ENCODE measurements around the gene NKX2-8. TPM values are rescaled to one million over a fixed set of nuclear protein-coding genes. Genes with fewer than 3 reads are reported as not detected.

The NKX2-8 gene
- total and polyA plus RNA-seq, 7 experiments from 2014 or later = not detected

GRCh38 chr14:36580856-36581831, 1.3 kb downstream of the NKX2-8 start:
- Histone ChIP-seq H3K9me3 (ENCODE audit: control insufficient read depth in 2 of 3, low read length in 3 of 3) (no peaks in the 10 kb centered on the region), H3K27me3 (ENCODE audit: control insufficient read depth in 2 of 2, insufficient read depth in 2 of 2, low read length in 2 of 2) (peaks cover 0 to 3% of the 10 kb centered on the region in 2 donors), H3K36me3 (ENCODE audit: control insufficient read depth in 2 of 3, insufficient read depth in 3 of 3, low read length in 3 of 3) (no peaks in the 10 kb centered on the region), H3K4me1 (ENCODE audit: control insufficient read depth in 2 of 2, insufficient read depth in 2 of 2, low read length in 2 of 2) (no peaks in the 10 kb centered on the region), H3K4me3 (ENCODE audit: low read length) (no peak overlapping the region), H3K27ac (ENCODE audit: low read depth, low read length) (no peak overlapping the region)
- Mint-ChIP-seq H3K27ac (no peak overlapping the region), H3K4me3 (peak overlapping the region in 2 of 10 donors; percentile 18 to 20), H3K27me3 (peaks cover 42 to 72% (median 51%) of the 10 kb centered on the region in 5 donors), H3K4me1 (no peaks in the 10 kb centered on the region), H3K36me3 (peaks cover 0 to 4% (median 0%) of the 10 kb centered on the region in 5 donors), H3K9me3 (peaks cover 0 to 2% (median 0%) of the 10 kb centered on the region in 11 donors)
- no peak for ATAC-seq
- intact Hi-C loops (cut with micrococcal nuclease) = no loop called here
- CTCF ChIA-PET = no interaction called here
- DNase-seq = peak in 1 of 9 donors; percentile 24
- POLR2A ChIA-PET = no interaction called here

GRCh38 chr14:36580141-36580855, 2.1 kb downstream of the NKX2-8 start:
- H3K36me3 ChIP-seq (ENCODE audit: control insufficient read depth in 2 of 3, insufficient read depth in 3 of 3, low read length in 3 of 3) = no peaks in the 10 kb centered on the region
- peaks cover 0 to 3% of the 10 kb centered on the region in 2 donors for H3K27me3 ChIP-seq (ENCODE audit: control insufficient read depth in 2 of 2, insufficient read depth in 2 of 2, low read length in 2 of 2)
- Mint-ChIP-seq H3K36me3 (peaks cover 0 to 2% (median 0%) of the 10 kb centered on the region in 5 donors), H3K27me3 (peaks cover 34 to 67% (median 44%) of the 10 kb centered on the region in 5 donors), H3K9me3 (peaks cover 0 to 2% (median 0%) of the 10 kb centered on the region in 11 donors), H3K4me3 (peak overlapping the region in 1 of 10 donors; percentile 18), H3K4me1 (no peaks in the 10 kb centered on the region), H3K27ac (no peak overlapping the region)
- no peaks in the 10 kb centered on the region for H3K4me1 ChIP-seq (ENCODE audit: control insufficient read depth in 2 of 2, insufficient read depth in 2 of 2, low read length in 2 of 2)
- POLR2A ChIA-PET = no interaction called here
- no peak for ATAC-seq
- CTCF ChIA-PET = no interaction called here
- intact Hi-C loops (cut with micrococcal nuclease) = no loop called here
- no peak for DNase-seq
- no peak overlapping the region for H3K27ac ChIP-seq (ENCODE audit: low read depth, low read length)
- no peaks in the 10 kb centered on the region for H3K9me3 ChIP-seq (ENCODE audit: control insufficient read depth in 2 of 3, low read length in 3 of 3)
- no peak overlapping the region for H3K4me3 ChIP-seq (ENCODE audit: low read length)

GRCh38 chr14:36579573-36580140, 2.8 kb downstream of the NKX2-8 start:
- intact Hi-C loops (cut with micrococcal nuclease) = no loop called here
- H3K9me3 Mint-ChIP-seq = peaks cover 0 to 2% (median 0%) of the 10 kb centered on the region in 11 donors
- H3K27me3 ChIP-seq (ENCODE audit: control insufficient read depth in 2 of 2, insufficient read depth in 2 of 2, low read length in 2 of 2) = no peaks in the 10 kb centered on the region
- no peak overlapping the region for H3K4me3 ChIP-seq (ENCODE audit: low read length)
- H3K4me1 ChIP-seq (ENCODE audit: control insufficient read depth in 2 of 2, insufficient read depth in 2 of 2, low read length in 2 of 2) = no peaks in the 10 kb centered on the region
- no peaks in the 10 kb centered on the region for H3K36me3 Mint-ChIP-seq
- no peak for DNase-seq
- no peaks in the 10 kb centered on the region for H3K4me1 Mint-ChIP-seq
- H3K27ac Mint-ChIP-seq = no peak overlapping the region
- no peak for ATAC-seq
- ChIA-PET CTCF (no interaction called here), POLR2A (no interaction called here)
- no peaks in the 10 kb centered on the region for H3K9me3 ChIP-seq (ENCODE audit: control insufficient read depth in 2 of 3, low read length in 3 of 3)
- H3K4me3 Mint-ChIP-seq = peak overlapping the region in 1 of 10 donors; percentile 18
- no peak overlapping the region for H3K27ac ChIP-seq (ENCODE audit: low read depth, low read length)
- H3K36me3 ChIP-seq (ENCODE audit: control insufficient read depth in 2 of 3, insufficient read depth in 3 of 3, low read length in 3 of 3) = no peaks in the 10 kb centered on the region
- H3K27me3 Mint-ChIP-seq = peaks cover 27 to 60% (median 38%) of the 10 kb centered on the region in 5 donors

- no peaks in the 10 kb centered on the region for H3K4me1 Mint-ChIP-seq
- H3K27me3 Mint-ChIP-seq = peaks cover 23 to 54% (median 33%) of the 10 kb centered on the region in 5 donors
- no peaks in the 10 kb centered on the region for H3K27me3 ChIP-seq (ENCODE audit: control insufficient read depth in 2 of 2, insufficient read depth in 2 of 2, low read length in 2 of 2)
- intact Hi-C loops (cut with micrococcal nuclease) = no loop called here
- H3K9me3 ChIP-seq (ENCODE audit: control insufficient read depth in 2 of 3, low read length in 3 of 3) = no peaks in the 10 kb centered on the region
- H3K36me3 ChIP-seq (ENCODE audit: control insufficient read depth in 2 of 3, insufficient read depth in 3 of 3, low read length in 3 of 3) = no peaks in the 10 kb centered on the region
- DNase-seq = no peak
- H3K4me1 ChIP-seq (ENCODE audit: control insufficient read depth in 2 of 2, insufficient read depth in 2 of 2, low read length in 2 of 2) = no peaks in the 10 kb centered on the region
- H3K4me3 ChIP-seq (ENCODE audit: low read length) = no peak overlapping the region
- ATAC-seq = no peak
- H3K36me3 Mint-ChIP-seq = no peaks in the 10 kb centered on the region
- H3K27ac Mint-ChIP-seq = no peak overlapping the region
- ChIA-PET CTCF (no interaction called here), POLR2A (no interaction called here)
- H3K4me3 Mint-ChIP-seq = no peak overlapping the region
- H3K9me3 Mint-ChIP-seq = peaks cover 0 to 2% (median 0%) of the 10 kb centered on the region in 11 donors
- H3K27ac ChIP-seq (ENCODE audit: low read depth, low read length) = no peak overlapping the region
Observed at GRCh38 chr14:36579001-36579555, 3.3 kb downstream of the NKX2-8 start.

GRCh38 chr14:36570065-36570464, 12.3 kb downstream of the NKX2-8 start:
- H3K4me3 ChIP-seq (ENCODE audit: low read length) = no peak overlapping the region
- H3K27me3 Mint-ChIP-seq = peaks cover 6 to 16% (median 9%) of the 10 kb centered on the region in 5 donors
- no peaks in the 10 kb centered on the region for H3K4me1 ChIP-seq (ENCODE audit: control insufficient read depth in 2 of 2, insufficient read depth in 2 of 2, low read length in 2 of 2)
- H3K27me3 ChIP-seq (ENCODE audit: control insufficient read depth in 2 of 2, insufficient read depth in 2 of 2, low read length in 2 of 2) = no peaks in the 10 kb centered on the region
- no peak overlapping the region for H3K27ac ChIP-seq (ENCODE audit: low read depth, low read length)
- no peak overlapping the region for H3K4me3 Mint-ChIP-seq
- no peaks in the 10 kb centered on the region for H3K36me3 ChIP-seq (ENCODE audit: control insufficient read depth in 2 of 3, insufficient read depth in 3 of 3, low read length in 3 of 3)
- POLR2A ChIA-PET = no interaction called here
- peaks cover 0 to 5% (median 0%) of the 10 kb centered on the region in 11 donors for H3K9me3 Mint-ChIP-seq
- H3K27ac Mint-ChIP-seq = no peak overlapping the region
- H3K4me1 Mint-ChIP-seq = peaks cover 0 to 2% (median 0%) of the 10 kb centered on the region in 7 donors
- no peaks in the 10 kb centered on the region for H3K9me3 ChIP-seq (ENCODE audit: control insufficient read depth in 2 of 3, low read length in 3 of 3)
- ATAC-seq (no peak), DNase-seq (no peak)
- CTCF ChIA-PET = no interaction called here
- intact Hi-C loops (cut with micrococcal nuclease) = no loop called here
- H3K36me3 Mint-ChIP-seq = peaks cover 0 to 4% (median 0%) of the 10 kb centered on the region in 5 donors

GRCh38 chr14:36556811-36557433, 25.5 kb downstream of the NKX2-8 start:
- no peak overlapping the region for H3K27ac Mint-ChIP-seq
- Histone ChIP-seq H3K9me3 (ENCODE audit: control insufficient read depth in 2 of 3, low read length in 3 of 3) (no peaks in the 10 kb centered on the region), H3K27ac (ENCODE audit: low read depth, low read length) (no peak overlapping the region), H3K4me1 (ENCODE audit: control insufficient read depth in 2 of 2, insufficient read depth in 2 of 2, low read length in 2 of 2) (no peaks in the 10 kb centered on the region), H3K36me3 (ENCODE audit: control insufficient read depth in 2 of 3, insufficient read depth in 3 of 3, low read length in 3 of 3) (no peaks in the 10 kb centered on the region), H3K27me3 (ENCODE audit: control insufficient read depth in 2 of 2, insufficient read depth in 2 of 2, low read length in 2 of 2) (no peaks in the 10 kb centered on the region), H3K4me3 (ENCODE audit: low read length) (no peak overlapping the region)
- ChIA-PET POLR2A (no interaction called here), CTCF (no interaction called here)
- peaks cover 3 to 26% (median 22%) of the 10 kb centered on the region in 5 donors for H3K27me3 Mint-ChIP-seq
- ATAC-seq = no peak
- DNase-seq = no peak
- H3K9me3 Mint-ChIP-seq = no peaks in the 10 kb centered on the region
- no peaks in the 10 kb centered on the region for H3K36me3 Mint-ChIP-seq
- peaks cover 0 to 6% (median 0%) of the 10 kb centered on the region in 7 donors for H3K4me1 Mint-ChIP-seq
- H3K4me3 Mint-ChIP-seq = no peak overlapping the region
- intact Hi-C loops (cut with micrococcal nuclease) = loop anchor here in 1 of 2 donors (2.0 kb wide), 1 partner anchor 674 kb away; no protein-coding TSS in a partner anchor
